Measurements from ENCODE around the gene ANXA6.

The ANXA6 gene

GRCh38 chr5:151174612-151175101 is 17.1 kb upstream of the ANXA6 start:
- Histone ChIP-seq H3K4me1 (ENCODE audit: control insufficient read depth, insufficient read depth, low read length) (no peaks in the 10 kb centered on the region), H3K36me3 (ENCODE audit: control insufficient read depth in 2 of 2, insufficient read depth in 1 of 2, low read length in 2 of 2) (peaks cover 0 to 3% of the 10 kb centered on the region in 2 experiments; a peak in 1 of 3 replicates), H3K27ac (ENCODE audit: extremely low read depth, low read depth, low read length) (no peak overlapping the region), H3K9me3 (ENCODE audit: control insufficient read depth, insufficient read depth, low read depth, low read length) (no peaks in the 10 kb centered on the region), H3K4me3 (ENCODE audit: low read depth, low read length) (no peak overlapping the region)
- TF ChIP-seq KLF10 (tag by site-specific recombination; IDR thresholded peaks at IDR 0.05) (no peak), SP7 (tag by site-specific recombination; IDR thresholded peaks at IDR 0.05) (no peak), ZNF76 (tag by site-specific recombination; IDR thresholded peaks at IDR 0.05; ENCODE audit: borderline replicate concordance, low read depth) (no peak), ZNF548 (tag by site-specific recombination; IDR thresholded peaks at IDR 0.05) (no peak)
- CTCF ChIA-PET = interaction anchor here (1.3 kb wide), 1 partner anchor 9 kb away, joined by 3 read pairs; no protein-coding TSS in a partner anchor
- POLR2A ChIA-PET = no interaction called here

- Histone ChIP-seq H3K9me3 (ENCODE audit: control insufficient read depth, insufficient read depth, low read depth, low read length) (no peaks in the 10 kb centered on the region), H3K36me3 (ENCODE audit: control insufficient read depth in 2 of 2, insufficient read depth in 1 of 2, low read length in 2 of 2) (peaks cover 0 to 3% of the 10 kb centered on the region in 2 experiments; a peak in 1 of 3 replicates), H3K4me3 (ENCODE audit: low read depth, low read length) (no peak overlapping the region), H3K27ac (ENCODE audit: extremely low read depth, low read depth, low read length) (no peak overlapping the region), H3K4me1 (ENCODE audit: control insufficient read depth, insufficient read depth, low read length) (no peaks in the 10 kb centered on the region)
- ChIA-PET POLR2A (no interaction called here), CTCF (interaction anchor here (1.0 to 1.3 kb wide), 2 partner anchors 9 to 123 kb away, joined by 3 read pairs; no protein-coding TSS in a partner anchor)
- TF ChIP-seq ZNF785 (tag by site-specific recombination; IDR thresholded peaks at IDR 0.05) (no peak), ZNF704 (tag by site-specific recombination; IDR thresholded peaks at IDR 0.05) (no peak), ZNF830 (tag by site-specific recombination; IDR thresholded peaks at IDR 0.05; ENCODE audit: low read depth) (no peak), GFI1B (tag by site-specific recombination; IDR thresholded peaks at IDR 0.05) (no peak), ZBTB1 (tag by site-specific recombination; IDR thresholded peaks at IDR 0.05) (no peak), PRDM4 (tag by site-specific recombination; IDR thresholded peaks at IDR 0.05) (no peak), AEBP2 (tag by site-specific recombination; IDR thresholded peaks at IDR 0.05; ENCODE audit: borderline replicate concordance) (no peak), HOXC10 (CRISPR knock-in tag; IDR thresholded peaks at IDR 0.05) (no peak), ZSCAN16 (tag by site-specific recombination; IDR thresholded peaks at IDR 0.05) (no peak), GLI4 (tag by site-specific recombination; IDR thresholded peaks at IDR 0.05) (no peak), ZNF26 (tag by site-specific recombination; IDR thresholded peaks at IDR 0.05) (no peak)
Measured at GRCh38 chr5:151173711-151174611, 16.4 kb upstream of the ANXA6 start.

Measured in HEK293 (cell line).